ENCODE measurements around the gene PAK5.

The PAK5 gene

GRCh38 chr20:9615766-9616454 is 223.0 kb downstream of the PAK5 start:
- no peak for DNase-seq

- DNase-seq: no peak
These were observed 223.8 kb downstream of the PAK5 start for GRCh38 chr20:9615118-9615517.

GRCh38 chr20:9613871-9614270 is 225.0 kb downstream of the PAK5 start:
- DNase-seq: no peak

GRCh38 chr20:9611921-9612320 is 227.0 kb downstream of the PAK5 start:
- no peak for DNase-seq

- DNase-seq: no peak
These were observed 228.2 kb downstream of the PAK5 start for GRCh38 chr20:9610665-9611064.

GRCh38 chr20:9609887-9610502 is 228.9 kb downstream of the PAK5 start:
- DNase-seq: peak; percentile 31

- DNase-seq: no peak
These were observed 230.1 kb downstream of the PAK5 start for GRCh38 chr20:9608639-9609340.

GRCh38 chr20:9602847-9603183 is 236.1 kb downstream of the PAK5 start:
- DNase-seq: no peak

GRCh38 chr20:9600562-9600961 is 238.3 kb downstream of the PAK5 start:
- DNase-seq: no peak

GRCh38 chr20:9597547-9597946 is 241.3 kb downstream of the PAK5 start:
- no peak for DNase-seq

- no peak for DNase-seq
These were observed 243.1 kb downstream of the PAK5 start for GRCh38 chr20:9595763-9596162.

- DNase-seq: no peak
These were observed 244.5 kb downstream of the PAK5 start for GRCh38 chr20:9594284-9594875.

GRCh38 chr20:9592419-9592818 is 246.5 kb downstream of the PAK5 start:
- no peak for DNase-seq

GRCh38 chr20:9591080-9591479 is 247.8 kb downstream of the PAK5 start:
- no peak for DNase-seq

GRCh38 chr20:9590189-9590588 is 248.7 kb downstream of the PAK5 start:
- DNase-seq: no peak

GRCh38 chr20:9588706-9589105 is 250.2 kb downstream of the PAK5 start:
- DNase-seq: no peak

- DNase-seq: no peak
These were observed 255.7 kb downstream of the PAK5 start for GRCh38 chr20:9583151-9583550.

GRCh38 chr20:9582137-9582536 is 256.7 kb downstream of the PAK5 start:
- DNase-seq: no peak

GRCh38 chr20:9581509-9581908 is 257.4 kb downstream of the PAK5 start:
- no peak for DNase-seq

GRCh38 chr20:9578594-9578993 is 260.3 kb downstream of the PAK5 start:
- DNase-seq: no peak

- no peak for DNase-seq
These were observed 261.5 kb downstream of the PAK5 start for GRCh38 chr20:9577397-9577796.

GRCh38 chr20:9576695-9577094 is 262.2 kb downstream of the PAK5 start:
- no peak for DNase-seq

GRCh38 chr20:9575836-9576235 is 263.0 kb downstream of the PAK5 start:
- no peak for DNase-seq

GRCh38 chr20:9574776-9575175 is 264.1 kb downstream of the PAK5 start:
- no peak for DNase-seq

Measured in stimulated activated CD4-positive, alpha-beta T cell treated with anti-CD3 and anti-CD28 coated beads, Interleukin-4, amount 100 ng/mL, for 24 hours (primary cell).